NT2/D1 (cell line): ENCODE data around the gene BIRC3.

Source experiments
- SUZ12 ChIP-seq: IDR thresholded peaks from 2 replicates; pipeline ENCODE4 v1.6.1; 2011; ENCODE audit not compliant: insufficient read length, insufficient read depth; ENCODE audit errors: extremely low read depth
- YY1 ChIP-seq: IDR thresholded peaks from 2 replicates; pipeline ENCODE4 v1.6.1; 2011; ENCODE audit not compliant: insufficient read length, insufficient read depth

DNA sequence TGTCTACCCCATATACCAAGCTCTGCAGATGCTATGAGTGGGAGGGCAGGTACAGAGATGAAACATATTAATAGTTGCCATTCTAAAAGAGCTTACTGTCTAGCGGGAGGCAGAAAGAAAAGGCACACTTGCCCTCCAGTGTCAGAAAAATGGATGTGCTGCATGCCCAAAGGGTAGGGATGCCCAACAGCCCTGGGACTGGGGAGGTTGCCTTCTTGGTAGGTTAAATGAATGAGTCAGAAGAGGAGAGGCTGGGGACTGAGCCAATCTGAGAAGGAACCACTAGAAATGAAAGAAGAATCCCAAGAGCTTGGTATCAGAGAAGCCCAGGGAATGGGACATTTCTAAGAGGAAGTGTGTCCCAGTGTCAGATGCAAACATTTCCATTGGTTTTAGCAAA lies 1.2 kb downstream of the BIRC3 start:
- no peak for TF ChIP-seq SUZ12
- no peak for TF ChIP-seq YY1
